Neural cell (in vitro differentiated cells): ENCODE data around the gene CCDC7.

Experiments
- MXI1 ChIP-seq: fragments of 450-650 bp; conservative IDR thresholded peaks from 2 replicates; pipeline ENCODE4 v1.6.1; 2014; ENCODE audit warnings: antibody characterized with exemption, mild to moderate bottlenecking; ENCODE audit not compliant: poor library complexity, severe bottlenecking
- POLR2AphosphoS5 ChIP-seq: IDR thresholded peaks from 2 replicates; pipeline ENCODE4 v1.6.1; 2012
- TAF1 ChIP-seq: IDR thresholded peaks from 2 replicates; pipeline ENCODE4 v1.6.1; 2012; ENCODE audit warnings: low read depth
- TF ChIP-seq, protein P1 (sequence below): fragments of 450-650 bp; IDR thresholded peaks from 2 replicates; pipeline ENCODE4 v1.5.1; 2014; ENCODE audit warnings: antibody characterized with exemption, mild to moderate bottlenecking, moderate library complexity; ENCODE audit not compliant: poor library complexity, severe bottlenecking
- TF ChIP-seq, protein P2 (sequence below): IDR thresholded peaks from 2 replicates; pipeline ENCODE4 v1.6.1; 2012; ENCODE audit warnings: borderline replicate concordance

DNA sequence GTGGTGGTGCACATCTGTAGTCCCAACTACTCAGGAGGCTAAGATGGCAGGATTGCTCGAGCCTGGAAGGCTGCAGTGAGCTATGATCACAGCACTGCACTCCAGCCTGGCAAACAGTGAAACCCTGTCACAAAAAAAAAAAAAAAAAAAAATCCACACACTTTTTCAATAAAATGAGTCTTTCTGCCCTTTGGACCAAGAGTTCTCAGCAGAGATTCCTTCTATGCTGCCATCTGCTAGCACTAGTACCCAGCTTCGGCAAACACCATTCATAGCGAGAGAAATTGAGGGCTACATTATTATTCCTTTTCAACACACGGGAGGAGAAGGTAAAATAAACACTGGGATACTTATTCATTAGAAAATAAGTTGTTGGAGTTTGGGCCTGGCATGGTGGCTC, 43.4 kb upstream of the CCDC7 start:
- TF ChIP-seq, protein P1, sequence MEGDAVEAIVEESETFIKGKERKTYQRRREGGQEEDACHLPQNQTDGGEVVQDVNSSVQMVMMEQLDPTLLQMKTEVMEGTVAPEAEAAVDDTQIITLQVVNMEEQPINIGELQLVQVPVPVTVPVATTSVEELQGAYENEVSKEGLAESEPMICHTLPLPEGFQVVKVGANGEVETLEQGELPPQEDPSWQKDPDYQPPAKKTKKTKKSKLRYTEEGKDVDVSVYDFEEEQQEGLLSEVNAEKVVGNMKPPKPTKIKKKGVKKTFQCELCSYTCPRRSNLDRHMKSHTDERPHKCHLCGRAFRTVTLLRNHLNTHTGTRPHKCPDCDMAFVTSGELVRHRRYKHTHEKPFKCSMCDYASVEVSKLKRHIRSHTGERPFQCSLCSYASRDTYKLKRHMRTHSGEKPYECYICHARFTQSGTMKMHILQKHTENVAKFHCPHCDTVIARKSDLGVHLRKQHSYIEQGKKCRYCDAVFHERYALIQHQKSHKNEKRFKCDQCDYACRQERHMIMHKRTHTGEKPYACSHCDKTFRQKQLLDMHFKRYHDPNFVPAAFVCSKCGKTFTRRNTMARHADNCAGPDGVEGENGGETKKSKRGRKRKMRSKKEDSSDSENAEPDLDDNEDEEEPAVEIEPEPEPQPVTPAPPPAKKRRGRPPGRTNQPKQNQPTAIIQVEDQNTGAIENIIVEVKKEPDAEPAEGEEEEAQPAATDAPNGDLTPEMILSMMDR = no peak
- no peak for TF ChIP-seq TAF1
- TF ChIP-seq, protein P2, sequence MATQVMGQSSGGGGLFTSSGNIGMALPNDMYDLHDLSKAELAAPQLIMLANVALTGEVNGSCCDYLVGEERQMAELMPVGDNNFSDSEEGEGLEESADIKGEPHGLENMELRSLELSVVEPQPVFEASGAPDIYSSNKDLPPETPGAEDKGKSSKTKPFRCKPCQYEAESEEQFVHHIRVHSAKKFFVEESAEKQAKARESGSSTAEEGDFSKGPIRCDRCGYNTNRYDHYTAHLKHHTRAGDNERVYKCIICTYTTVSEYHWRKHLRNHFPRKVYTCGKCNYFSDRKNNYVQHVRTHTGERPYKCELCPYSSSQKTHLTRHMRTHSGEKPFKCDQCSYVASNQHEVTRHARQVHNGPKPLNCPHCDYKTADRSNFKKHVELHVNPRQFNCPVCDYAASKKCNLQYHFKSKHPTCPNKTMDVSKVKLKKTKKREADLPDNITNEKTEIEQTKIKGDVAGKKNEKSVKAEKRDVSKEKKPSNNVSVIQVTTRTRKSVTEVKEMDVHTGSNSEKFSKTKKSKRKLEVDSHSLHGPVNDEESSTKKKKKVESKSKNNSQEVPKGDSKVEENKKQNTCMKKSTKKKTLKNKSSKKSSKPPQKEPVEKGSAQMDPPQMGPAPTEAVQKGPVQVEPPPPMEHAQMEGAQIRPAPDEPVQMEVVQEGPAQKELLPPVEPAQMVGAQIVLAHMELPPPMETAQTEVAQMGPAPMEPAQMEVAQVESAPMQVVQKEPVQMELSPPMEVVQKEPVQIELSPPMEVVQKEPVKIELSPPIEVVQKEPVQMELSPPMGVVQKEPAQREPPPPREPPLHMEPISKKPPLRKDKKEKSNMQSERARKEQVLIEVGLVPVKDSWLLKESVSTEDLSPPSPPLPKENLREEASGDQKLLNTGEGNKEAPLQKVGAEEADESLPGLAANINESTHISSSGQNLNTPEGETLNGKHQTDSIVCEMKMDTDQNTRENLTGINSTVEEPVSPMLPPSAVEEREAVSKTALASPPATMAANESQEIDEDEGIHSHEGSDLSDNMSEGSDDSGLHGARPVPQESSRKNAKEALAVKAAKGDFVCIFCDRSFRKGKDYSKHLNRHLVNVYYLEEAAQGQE = no peak
- no peak for TF ChIP-seq POLR2AphosphoS5
- no peak for TF ChIP-seq MXI1
